SH-SY5Y (cell line): ENCODE results near the gene WDR64.

ENCODE experiments used
- GATA2 ChIP-seq: IDR thresholded peaks from 2 replicates; pipeline ENCODE4 v1.6.1; 2011; ENCODE audit warnings: mild to moderate bottlenecking, low read depth, low read length
- GATA3 ChIP-seq: IDR thresholded peaks from 2 replicates; pipeline ENCODE4 v1.6.1; 2011; ENCODE audit warnings: low read depth, mild to moderate bottlenecking, low read length, moderate library complexity

Gene WDR64

DNA sequence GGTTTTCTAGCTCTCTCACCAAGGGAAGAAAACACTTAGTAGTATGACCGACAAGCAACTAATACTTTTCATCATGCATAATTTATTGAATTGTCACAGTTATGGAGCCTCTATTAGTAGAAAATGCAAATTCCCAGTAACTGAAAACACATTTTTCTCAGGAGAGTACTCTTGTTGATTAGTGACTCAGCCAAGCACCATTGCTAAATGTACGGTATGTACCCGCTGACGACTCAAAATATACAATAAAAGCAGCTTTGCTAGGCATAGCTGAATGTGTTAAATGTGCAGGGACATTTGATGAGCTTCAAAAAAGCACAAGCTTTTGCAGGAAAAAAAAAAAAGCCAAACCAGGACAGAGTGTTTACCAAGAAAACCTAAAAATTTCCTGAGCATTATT, 63.9 kb downstream of the WDR64 start:
- TF ChIP-seq GATA3 (no peak), GATA2 (no peak)

DNA sequence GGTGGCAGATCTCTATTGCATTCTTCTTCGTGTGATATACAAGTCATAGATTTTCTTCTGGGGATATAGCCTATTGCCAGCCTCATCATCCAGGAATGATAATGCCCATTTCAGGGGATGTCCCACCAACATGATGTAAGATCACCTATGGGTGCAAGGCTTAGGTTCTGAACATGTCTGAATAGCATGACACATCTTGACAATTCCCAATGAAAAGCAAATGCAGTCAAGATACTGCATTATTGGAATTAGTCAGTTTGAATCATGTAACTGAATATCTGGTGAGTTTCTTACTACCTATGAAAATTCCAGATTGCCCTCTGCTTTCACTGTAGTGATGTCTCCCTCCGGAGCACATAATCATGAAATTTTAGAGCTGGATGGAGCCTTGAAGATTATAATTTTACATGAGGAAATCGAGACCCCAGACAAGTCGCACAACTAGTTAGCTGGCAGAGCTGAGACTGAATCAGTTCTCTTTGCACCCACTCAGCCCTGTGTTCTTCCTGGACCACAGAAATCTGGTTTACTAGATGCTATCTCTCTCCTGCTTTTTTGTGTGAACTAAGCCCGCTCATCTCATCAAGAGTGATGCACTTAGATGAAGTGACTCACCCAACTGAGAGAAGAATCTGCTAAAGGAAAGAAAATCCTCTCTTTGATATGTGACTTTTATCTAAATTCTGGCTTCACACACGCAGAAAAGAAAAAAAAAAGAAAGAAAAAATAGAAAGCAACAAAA, 65.0 kb downstream of the WDR64 start:
- no peak for TF ChIP-seq GATA3

DNA sequence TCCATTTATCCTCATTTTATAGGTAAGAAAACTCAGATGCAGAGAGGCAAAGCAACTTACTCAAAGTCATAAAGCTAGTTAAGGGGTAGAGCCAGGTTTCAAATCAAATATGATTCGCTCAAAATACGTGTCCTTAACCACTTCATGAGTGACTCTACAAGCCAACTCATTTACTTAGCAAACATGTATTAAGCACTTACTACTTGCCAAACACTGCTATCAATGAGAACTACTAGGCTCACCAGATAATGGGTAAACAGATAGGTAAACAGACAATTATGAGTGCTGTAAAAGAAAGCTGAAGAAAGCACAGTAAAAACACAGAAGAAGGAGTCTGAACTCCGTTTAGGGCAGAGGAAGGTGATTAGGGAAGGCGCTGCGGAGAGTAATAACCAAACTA, 65.9 kb downstream of the WDR64 start:
- TF ChIP-seq GATA3, result no peak
- TF ChIP-seq GATA2, result no peak

DNA sequence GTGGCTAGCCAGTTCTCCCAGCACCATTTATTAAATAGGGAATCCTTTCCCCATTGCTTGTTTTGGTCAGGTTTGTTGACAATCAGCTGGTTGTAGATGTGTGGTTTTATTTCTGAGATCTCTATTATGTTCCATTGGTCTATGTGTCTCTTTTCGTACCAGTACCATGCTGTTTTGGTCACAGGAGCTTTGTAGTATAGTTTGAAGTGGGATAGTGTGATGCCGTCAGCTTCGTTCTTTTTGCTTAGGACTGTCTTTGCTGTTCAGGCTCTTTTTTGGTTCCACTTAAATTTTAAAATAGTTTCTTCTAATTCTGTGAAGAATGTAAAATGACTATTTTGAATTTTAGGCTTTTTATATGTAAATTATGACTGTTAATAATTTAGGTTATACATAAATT, 68.9 kb downstream of the WDR64 start:
- TF ChIP-seq GATA2 (no peak), GATA3 (no peak)

DNA sequence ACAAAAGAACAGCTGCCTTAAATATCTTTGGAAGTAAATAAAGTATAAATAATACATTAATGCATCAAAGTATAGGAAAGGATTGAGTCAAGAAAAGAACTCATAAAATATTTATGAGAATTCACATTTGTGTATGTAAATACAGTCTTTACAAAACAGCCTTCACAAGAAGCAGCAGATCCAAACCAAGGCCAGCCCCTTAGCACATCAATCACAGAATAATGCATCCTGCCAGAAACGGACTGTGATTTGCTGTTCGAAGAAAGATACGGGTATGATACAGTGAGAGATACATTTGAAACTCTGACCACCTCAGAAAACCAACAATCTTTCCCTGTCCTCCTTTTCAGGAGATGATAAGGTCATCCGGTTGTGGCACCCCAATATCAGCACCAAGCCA, 70.9 kb downstream of the WDR64 start:
- TF ChIP-seq GATA2 (no peak), GATA3 (no peak)

DNA sequence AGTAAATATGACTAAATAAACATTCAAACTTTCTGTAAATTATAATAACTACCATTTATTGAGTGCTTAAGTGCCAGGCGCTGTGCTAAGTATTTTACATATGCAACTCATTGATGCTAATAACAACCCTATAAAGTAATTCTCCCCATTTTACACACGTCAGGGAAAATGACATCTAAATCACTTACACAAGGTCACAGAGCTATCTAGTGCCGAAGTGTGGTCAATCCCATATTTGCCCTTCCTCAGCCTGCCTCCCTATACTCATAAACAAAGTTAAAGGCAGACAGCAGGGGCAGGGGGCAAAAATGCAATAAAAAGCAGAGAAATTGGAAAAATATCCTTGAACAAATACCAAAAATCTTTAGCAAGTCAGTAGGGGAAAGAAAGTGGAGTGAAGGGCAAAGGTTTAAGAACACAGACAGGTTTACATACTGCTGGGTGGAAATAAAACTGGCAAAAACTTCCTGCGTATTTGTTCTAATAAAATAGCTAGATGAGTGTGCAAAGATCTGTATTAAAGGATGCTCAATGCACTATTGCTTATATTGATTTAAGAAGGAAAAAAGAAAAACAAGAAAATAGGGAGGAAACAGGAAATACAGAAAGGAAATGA, 72.8 kb downstream of the WDR64 start:
- TF ChIP-seq GATA3 (no peak), GATA2 (no peak)

DNA sequence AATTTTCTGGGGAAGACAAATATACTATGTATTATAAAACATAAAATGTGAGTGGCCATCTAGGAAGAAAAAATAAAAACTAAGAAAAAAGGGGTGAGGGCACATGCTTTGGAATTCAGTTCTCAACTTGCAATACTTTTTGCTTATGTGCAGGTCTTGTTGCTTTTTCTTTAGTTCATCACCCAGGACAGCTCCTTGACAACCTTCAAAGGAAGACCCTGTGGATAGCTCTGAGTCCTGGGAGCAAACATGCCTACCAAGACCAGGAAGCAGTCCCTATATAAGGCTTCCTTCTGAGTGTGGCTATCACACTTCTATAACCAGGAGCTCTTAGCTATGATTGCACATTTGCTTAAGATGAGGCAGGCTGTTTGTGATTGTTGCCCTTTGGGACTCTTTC, 78.0 kb downstream of the WDR64 start:
- TF ChIP-seq GATA2 (no peak), GATA3 (no peak)

DNA sequence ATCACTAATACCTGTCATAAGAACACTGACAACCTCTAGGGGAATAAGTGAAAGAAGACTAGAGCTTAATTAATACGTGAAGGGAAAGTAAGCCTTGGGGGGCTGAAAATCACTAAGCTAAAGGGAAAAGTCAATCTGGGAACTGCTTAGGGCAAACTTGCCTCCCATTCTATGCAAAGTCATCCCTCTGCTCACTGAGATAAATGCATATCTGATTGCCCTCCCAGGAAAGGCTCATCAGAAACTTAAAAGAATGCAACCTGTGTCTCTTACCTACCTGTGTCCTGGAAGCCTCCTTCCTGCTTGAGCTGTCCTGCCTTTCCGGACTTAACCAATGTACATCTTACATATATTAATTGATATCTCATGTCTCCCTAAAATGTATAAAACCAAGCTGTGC, 81.8 kb downstream of the WDR64 start:
- TF ChIP-seq GATA3 (no peak), GATA2 (no peak)

DNA sequence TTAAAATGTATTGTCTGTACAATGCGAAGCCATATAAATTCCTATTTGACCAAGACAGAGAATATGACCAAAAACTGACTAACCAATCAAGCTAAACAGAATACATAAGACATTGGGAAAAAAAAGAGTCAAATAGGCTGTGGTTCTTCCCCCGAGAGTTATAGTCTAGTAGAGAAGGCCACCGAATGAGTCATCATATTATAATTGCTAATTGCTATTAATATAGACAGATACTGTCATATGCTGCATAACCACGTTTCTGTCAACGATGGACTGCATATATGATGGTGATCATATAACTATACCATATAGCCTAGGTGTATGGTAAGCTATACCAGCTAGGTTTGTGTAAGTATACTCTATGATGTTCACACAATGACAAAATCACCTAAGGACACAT, 82.5 kb downstream of the WDR64 start:
- TF ChIP-seq GATA3 (no peak), GATA2 (no peak)

DNA sequence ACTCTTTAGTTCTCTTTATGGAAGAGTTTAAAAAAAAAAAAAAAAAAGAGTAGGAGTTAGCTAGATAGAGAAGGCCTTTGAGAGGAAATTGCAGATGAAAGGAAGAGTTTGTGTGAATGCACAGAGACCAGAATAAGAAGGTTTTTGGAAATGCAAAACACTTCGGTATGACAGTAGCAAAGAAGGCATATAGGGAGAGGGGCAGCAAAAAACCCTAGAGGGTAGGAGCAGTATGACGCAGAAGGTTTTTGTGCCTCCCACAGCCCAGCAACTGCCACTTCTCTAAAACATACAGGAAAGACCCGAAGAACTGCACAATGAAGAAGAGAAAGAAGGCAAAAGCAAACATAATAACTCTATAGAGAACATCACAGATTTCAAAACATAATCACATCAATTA, 84.3 kb downstream of the WDR64 start:
- TF ChIP-seq GATA3 (no peak), GATA2 (no peak)

DNA sequence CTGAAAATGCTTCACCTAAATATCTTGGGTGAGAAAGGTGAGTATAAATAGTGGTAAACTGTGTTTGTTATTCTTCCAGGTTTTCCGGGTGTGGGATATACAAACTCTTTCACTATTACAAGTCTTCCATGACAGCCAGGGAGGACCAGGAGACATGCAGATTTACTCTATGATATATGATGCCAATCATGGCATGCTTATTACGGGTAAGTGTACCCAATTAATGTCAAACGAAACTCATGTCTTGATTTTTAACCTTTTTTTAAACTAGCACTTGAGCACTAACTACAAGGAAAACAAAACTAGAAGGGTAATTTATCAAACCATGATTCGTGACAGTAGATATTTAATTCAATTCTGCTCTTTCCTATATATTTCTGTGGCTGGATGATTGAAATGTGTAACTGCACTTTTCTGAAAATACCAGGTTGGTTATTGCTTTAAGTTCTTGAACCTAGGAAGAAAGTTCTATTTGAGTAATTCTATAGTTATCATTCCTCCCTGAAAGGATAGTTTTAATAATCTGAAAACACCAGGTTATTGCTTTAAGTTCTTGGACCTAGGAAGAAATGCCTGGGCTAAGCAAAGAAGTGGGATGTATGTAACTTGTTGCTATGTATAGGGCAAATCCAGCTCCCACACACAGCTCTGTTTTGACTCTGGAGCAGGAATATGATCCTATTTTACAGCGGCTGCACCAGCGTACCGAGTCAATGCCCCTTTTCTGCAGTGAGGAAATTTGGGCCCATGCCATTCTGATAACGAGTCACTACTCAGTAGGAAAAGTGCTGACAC, 86.4 kb downstream of the WDR64 start:
- TF ChIP-seq GATA2 (no peak), GATA3 (no peak)

DNA sequence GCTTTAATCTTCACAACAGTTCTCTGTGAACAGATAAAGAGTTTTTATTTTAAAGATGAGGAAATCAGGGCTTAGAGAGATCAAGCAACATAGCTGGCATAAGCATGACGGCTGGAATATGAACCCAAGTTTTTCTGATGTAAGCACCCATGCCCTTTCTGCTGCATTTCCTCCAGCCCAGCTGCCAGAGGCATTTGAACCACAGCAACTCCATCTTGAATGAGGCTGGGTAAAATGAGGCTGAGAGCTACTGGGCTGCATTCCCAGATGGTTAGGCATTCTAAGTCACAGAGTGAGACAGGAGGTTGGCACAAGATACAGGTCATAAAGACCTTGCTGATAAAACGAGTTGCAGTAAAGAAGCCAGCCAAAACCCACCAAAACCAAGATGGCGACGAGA, 90.0 kb downstream of the WDR64 start:
- TF ChIP-seq GATA2, result no peak
- no peak for TF ChIP-seq GATA3

DNA sequence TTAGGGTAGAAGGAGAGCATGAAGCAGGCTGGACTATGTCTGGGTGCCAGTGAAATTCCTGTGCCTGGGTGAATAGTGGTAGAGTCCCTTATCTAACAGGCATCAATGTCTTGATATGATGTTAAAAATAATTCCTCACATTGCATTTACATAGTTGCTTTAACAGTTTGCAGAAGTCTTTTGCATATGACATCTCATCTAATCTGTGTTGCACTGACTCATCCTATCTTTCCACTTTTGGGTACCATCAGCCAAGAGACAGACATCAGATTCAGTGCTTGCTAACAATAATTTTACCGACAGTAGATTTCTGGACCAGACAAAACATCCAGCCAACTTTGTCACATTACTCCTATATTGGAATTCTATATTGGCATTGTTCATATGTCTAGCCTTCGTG, 92.5 kb downstream of the WDR64 start:
- TF ChIP-seq GATA3 (no peak), GATA2 (no peak)

DNA sequence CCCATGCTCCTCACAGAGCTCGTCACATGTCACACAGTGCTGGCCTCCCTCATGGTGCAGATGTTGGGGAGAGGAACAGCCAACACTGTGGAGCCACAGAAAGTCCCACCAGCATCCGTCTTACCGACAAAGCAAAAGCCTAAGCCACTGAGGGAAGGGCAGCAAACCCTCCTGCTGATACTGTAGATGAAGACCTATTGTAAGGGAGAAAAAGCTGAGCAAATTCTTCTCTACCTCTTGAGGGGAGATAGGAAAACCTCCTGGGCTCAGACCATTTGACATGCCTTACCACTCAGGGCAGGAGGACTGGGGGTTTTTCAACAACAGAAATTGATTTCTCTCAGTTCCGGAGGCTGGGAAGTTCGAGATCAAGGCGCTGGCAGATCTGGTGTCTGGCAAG, 95.9 kb downstream of the WDR64 start:
- no peak for TF ChIP-seq GATA3
